IMR-90 (cell line): ENCODE data around the gene TBC1D12. TPM values are rescaled to one million over a fixed set of nuclear protein-coding genes. Genes with fewer than 3 reads are reported as not detected.

Experiments used
- ATAC-seq: fragments of 200-7000 bp; cut with Tn5 transposase; 2 replicates; pipeline ENCODE4 v1.9.1; 2020; ENCODE audit warnings: low read depth, mild to moderate bottlenecking, moderate library complexity
- BruUV-seq: library from RNA; stranded (reverse); fragments of 400-500 nt; replicated peaks from 2 replicates; lab custom pipeline; 2021; lab: Mats Ljungman, UMichigan
- CTCF ChIA-PET: fragments of 300-600 bp; formaldehyde crosslinking; extraction: SDS; loops from one replicate; lab custom pipeline; 2021; ENCODE audit warnings: antibody characterized with exemption; lab: Yijun Ruan, JAX
- POLR2A ChIA-PET: fragments of 300-600 bp; sonication (Branson Sonifier 250); formaldehyde crosslinking; loops from one replicate; lab custom pipeline; 2022; ENCODE audit warnings: antibody characterized with exemption; ENCODE audit not compliant: unreplicated experiment; lab: Charles Lee
- DNase-seq: peaks from one replicate; pipeline ENCODE4 v3.0.0; 2013
- H2AFZ ChIP-seq: replicated peaks from 2 replicates; pipeline ENCODE3; 2013; ENCODE audit warnings: low read length, mild to moderate bottlenecking; ENCODE audit not compliant: poor library complexity
- H2AK5ac ChIP-seq: 2 replicates; pipeline ENCODE4 v1.6.1; 2013; ENCODE audit warnings: low read depth, low read length, inconsistent platforms
- H2AK9ac ChIP-seq: replicated peaks from 2 replicates; pipeline ENCODE3; 2013; ENCODE audit warnings: mild to moderate bottlenecking, low read depth, low read length, moderate library complexity; ENCODE audit not compliant: poor library complexity
- H2BK120ac ChIP-seq: 2 replicates; pipeline ENCODE4 v1.6.1; 2013; ENCODE audit warnings: low read depth, low read length, inconsistent platforms
- H2BK15ac ChIP-seq: 3 replicates; pipeline ENCODE4 v1.6.1; 2013; ENCODE audit warnings: low read depth, low read length, inconsistent platforms
- H2BK20ac ChIP-seq: 2 replicates; pipeline ENCODE4 v1.6.1; 2013; ENCODE audit warnings: low read depth, mild to moderate bottlenecking, inconsistent platforms, low read length, moderate library complexity
- H2BK5ac ChIP-seq: 2 replicates; pipeline ENCODE4 v1.6.1; 2013; ENCODE audit warnings: mild to moderate bottlenecking, low read depth, low read length, inconsistent platforms; ENCODE audit not compliant: poor library complexity, severe bottlenecking
- H3K14ac ChIP-seq: replicated peaks from 2 replicates; pipeline ENCODE4 v1.6.1; 2013; ENCODE audit warnings: low read depth, low read length, inconsistent platforms
- H3K18ac ChIP-seq: 2 replicates; pipeline ENCODE4 v1.6.1; 2013; ENCODE audit warnings: low read depth, low read length, control low read depth
- H3K23ac ChIP-seq: 2 replicates; pipeline ENCODE4 v1.6.1; 2013; ENCODE audit warnings: low read depth, low read length, inconsistent platforms
- H3K27ac ChIP-seq: 2 replicates; pipeline ENCODE4 v1.5.1; 2013; ENCODE audit warnings: mild to moderate bottlenecking, control low read depth, low read length; ENCODE audit not compliant: insufficient read depth
- H3K27me3 ChIP-seq: 2 replicates; pipeline ENCODE4 v1.6.1; 2013; ENCODE audit warnings: low read length; ENCODE audit not compliant: control insufficient read depth, insufficient read depth
- H3K36me3 ChIP-seq: 2 replicates; pipeline ENCODE4 v1.6.1; 2013; ENCODE audit warnings: low read length, mixed read lengths; ENCODE audit not compliant: control insufficient read depth, insufficient read depth
- H3K4ac ChIP-seq: 2 replicates; pipeline ENCODE4 v1.6.1; 2013; ENCODE audit warnings: low read depth, low read length, inconsistent platforms
- H3K4me1 ChIP-seq: 2 replicates; pipeline ENCODE4 v1.6.1; 2013; ENCODE audit warnings: low read length, mixed read lengths; ENCODE audit not compliant: control insufficient read depth, insufficient read depth
- H3K4me2 ChIP-seq: 2 replicates; pipeline ENCODE4 v1.6.1; 2013; ENCODE audit warnings: low read depth, mild to moderate bottlenecking, control low read depth, low read length, moderate library complexity
- H3K4me3 ChIP-seq: 2 replicates; pipeline ENCODE4 v1.5.1; 2013; ENCODE audit warnings: low read depth, mild to moderate bottlenecking, control low read depth, low read length, moderate library complexity; ENCODE audit not compliant: insufficient read depth
- H3K56ac ChIP-seq: 2 replicates; pipeline ENCODE4 v1.6.1; 2013; ENCODE audit warnings: low read length, inconsistent platforms; ENCODE audit not compliant: insufficient read depth; ENCODE audit errors: extremely low read depth
- H3K79me1 ChIP-seq, 2 experiments: 2 replicates each; pipeline ENCODE4 v1.6.1; 2013; ENCODE audit warnings: low read length in 2 of 2, inconsistent platforms in 1 of 2, low read depth in 1 of 2
- H3K9ac ChIP-seq: 2 replicates; pipeline ENCODE4 v1.6.1; 2013; ENCODE audit warnings: low read depth, low read length, control low read depth
- H3K9me1 ChIP-seq: 2 replicates; pipeline ENCODE4 v1.6.1; 2013; ENCODE audit warnings: low read length, inconsistent platforms; ENCODE audit not compliant: insufficient read depth
- H3K9me3 ChIP-seq: 2 replicates; pipeline ENCODE4 v1.6.1; 2013; ENCODE audit warnings: low read length; ENCODE audit not compliant: control insufficient read depth, insufficient read depth
- H4K20me1 ChIP-seq: 2 replicates; pipeline ENCODE4 v1.6.1; 2013; ENCODE audit warnings: low read length, inconsistent platforms; ENCODE audit not compliant: insufficient read depth
- H4K5ac ChIP-seq: 2 replicates; pipeline ENCODE4 v1.6.1; 2013; ENCODE audit warnings: mild to moderate bottlenecking, low read depth, low read length, control low read depth
- H4K8ac ChIP-seq, 2 experiments: 2 replicates each; pipeline ENCODE4 v1.6.1; 2013; ENCODE audit warnings: low read depth in 2 of 2, low read length in 2 of 2, control low read depth in 1 of 2, inconsistent platforms in 1 of 2
- H4K91ac ChIP-seq: 2 replicates; pipeline ENCODE4 v1.6.1; 2013; ENCODE audit warnings: low read depth, low read length, inconsistent platforms; ENCODE audit not compliant: insufficient read depth
- BHLHE40 ChIP-seq: fragments of 150-350 bp; IDR thresholded peaks from 2 replicates; pipeline ENCODE4 v1.6.1; 2016; ENCODE audit warnings: mild to moderate bottlenecking, low read depth, low read length
- CEBPB ChIP-seq: IDR thresholded peaks from 2 replicates; pipeline ENCODE4 v1.6.1; 2012; ENCODE audit warnings: low read depth, low read length, improper control_type of control experiment
- CTCF ChIP-seq: conservative IDR thresholded peaks from 2 replicates; pipeline ENCODE4 v1.5.1; 2012; ENCODE audit warnings: mild to moderate bottlenecking, low read depth, low read length, improper control_type of control experiment
- FOS ChIP-seq: fragments of 150-350 bp; IDR thresholded peaks from 2 replicates; pipeline ENCODE4 v1.6.1; 2016; ENCODE audit warnings: low read depth, low read length
- MAFK ChIP-seq: IDR thresholded peaks from 2 replicates; pipeline ENCODE4 v1.6.1; 2012; ENCODE audit warnings: low read depth, low read length, improper control_type of control experiment
- MXI1 ChIP-seq: IDR thresholded peaks from 2 replicates; pipeline ENCODE4 v1.6.1; 2012; ENCODE audit warnings: low read depth, mild to moderate bottlenecking, low read length, moderate library complexity, borderline replicate concordance
- NFE2L2 ChIP-seq: fragments of 150-350 bp; IDR thresholded peaks from 2 replicates; pipeline ENCODE4 v1.6.1; 2016; ENCODE audit warnings: low read depth, mild to moderate bottlenecking, low read length
- POLR2A ChIP-seq: IDR thresholded peaks from 2 replicates; pipeline ENCODE4 v1.6.1; 2012; ENCODE audit warnings: mild to moderate bottlenecking, low read depth, low read length
- RCOR1 ChIP-seq: IDR thresholded peaks from 2 replicates; pipeline ENCODE4 v1.6.1; 2012; ENCODE audit warnings: mild to moderate bottlenecking, low read length, improper control_type of control experiment; ENCODE audit not compliant: insufficient replicate concordance
- SMC3 ChIP-seq: fragments of 150-350 bp; IDR thresholded peaks from 2 replicates; pipeline ENCODE4 v1.6.1; 2016; ENCODE audit warnings: low read depth, mild to moderate bottlenecking, antibody characterized with exemption, low read length, moderate library complexity
- WGBS, 2 experiments: methylation state at CpG; one replicate each; pipeline versions ENCODE4 v1.1.5 to v1.1.7; 2013; ENCODE audit warnings: missing lambda C conversion rate in 2 of 2; ENCODE audit not compliant: insufficient read length in 1 of 2; ENCODE audit errors: extremely low coverage in 2 of 2; 5-methylcytosine and 5-hydroxymethylcytosine counted together
- dilution Hi-C: fragments of 300-500 bp; cut with HindIII; formaldehyde crosslinking; loops from one replicate; pipeline ENCODE4 v1.14.3; 2018; ENCODE audit warnings: low sequenced_read_pairs; ENCODE audit not compliant: unreplicated experiment
- in situ Hi-C: fragments of 300-500 bp; cut with MboI; formaldehyde crosslinking; loops from 3 replicates; pipeline ENCODE4 v1.14.3; 2019; ENCODE audit warnings: low sequenced_read_pairs, inconsistent platforms, mixed read lengths
- intact Hi-C: fragments of 100-400 bp; cut with micrococcal nuclease; formaldehyde crosslinking; loops from 2 replicates; pipeline ENCODE4 v1.10.0; 2022
- polyA plus RNA-seq, 3 experiments: library from polyadenylated mRNA; depleted of rRNA; stranded (reverse); fragments of >200 nt; gene quantifications; 2 replicates each; pipeline ENCODE4 v1.2.3, GENCODE V29; 2012; ENCODE audit warnings: low replicate concordance in 1 of 3
- total RNA-seq: library from RNA; depleted of rRNA; stranded (reverse); fragments of >200 nt; gene quantifications from 2 replicates; pipeline ENCODE4 v1.2.3, GENCODE V29; 2012
- TF ChIP-seq, protein P1 (sequence below): fragments of 150-350 bp; IDR thresholded peaks from 2 replicates; pipeline ENCODE4 v1.6.1; 2017; ENCODE audit warnings: mild to moderate bottlenecking, antibody characterized with exemption, low read length, low read depth
- TF ChIP-seq, protein P2 (sequence below): fragments of 150-350 bp; IDR thresholded peaks from 2 replicates; pipeline ENCODE4 v1.6.1; 2016; ENCODE audit warnings: low read depth, mild to moderate bottlenecking, low read length, moderate library complexity, borderline replicate concordance

TBC1D12 gene
- total and polyA plus RNA-seq, 2 of the 4 experiments (the other 2 are of a cell fraction) = 1.9 to 5.4 TPM

- peak overlapping the region; percentile 58; the same call in 1 of the 2 replicates for H3K27ac ChIP-seq
- POLR2A ChIA-PET = no interaction called here
- ATAC-seq = peak; percentile 25
- no peaks in the 10 kb centered on the region for H4K20me1 ChIP-seq
- DNase-seq = peak; percentile 16
- peak overlapping the region; percentile 97 for H2AFZ ChIP-seq
- no peak overlapping the region for H2BK120ac ChIP-seq
- peaks cover 3% of the 10 kb centered on the region; the same call in 1 of the 2 replicates for H3K9me1 ChIP-seq
- H3K4me1 ChIP-seq = no peaks in the 10 kb centered on the region
- H2AK9ac ChIP-seq = peak overlapping the region; percentile 91
- BruUV-seq = no TSS peak
- peak overlapping the region; percentile 77 for H3K14ac ChIP-seq
- peak overlapping the region; percentile 50 for H3K9ac ChIP-seq
- no peak overlapping the region for H2BK15ac ChIP-seq
- H4K8ac ChIP-seq = peak overlapping the region; percentile 17 to 43; a peak in 3 of 4 replicates
- H3K4ac ChIP-seq = peak overlapping the region; percentile 38
- H3K56ac ChIP-seq = peak overlapping the region; percentile 33
- intact Hi-C loops = no loop called here
- 0% methylated on average over 14 of the region's 25 CpGs; no CpG with 5 or more reads in 1 of the 2 experiments for WGBS, 2 experiments
- H3K4me2 ChIP-seq = peak overlapping the region; percentile 99
- H3K79me1 ChIP-seq = peaks cover 3 to 8% of the 10 kb centered on the region in 2 experiments
- no peaks in the 10 kb centered on the region for H3K9me3 ChIP-seq
- in situ Hi-C loops = no loop called here
- H4K5ac ChIP-seq = no peak overlapping the region
- 0 out of 2 replicates have a peak overlapping the region, but pooled peaks have one; percentile 14 for H2AK5ac ChIP-seq
- dilution Hi-C loops = no loop called here
- no peaks in the 10 kb centered on the region for H3K36me3 ChIP-seq
- H2BK20ac ChIP-seq = no peak overlapping the region
- H2BK5ac ChIP-seq = no peak overlapping the region
- TF ChIP-seq NFE2L2 (no peak), MXI1 (no peak), RCOR1 (no peak), POLR2A (no peak), CEBPB (no peak), BHLHE40 (no peak), SMC3 (no peak), MAFK (no peak), CTCF (no peak), FOS (no peak)
- TF ChIP-seq, protein P1, sequence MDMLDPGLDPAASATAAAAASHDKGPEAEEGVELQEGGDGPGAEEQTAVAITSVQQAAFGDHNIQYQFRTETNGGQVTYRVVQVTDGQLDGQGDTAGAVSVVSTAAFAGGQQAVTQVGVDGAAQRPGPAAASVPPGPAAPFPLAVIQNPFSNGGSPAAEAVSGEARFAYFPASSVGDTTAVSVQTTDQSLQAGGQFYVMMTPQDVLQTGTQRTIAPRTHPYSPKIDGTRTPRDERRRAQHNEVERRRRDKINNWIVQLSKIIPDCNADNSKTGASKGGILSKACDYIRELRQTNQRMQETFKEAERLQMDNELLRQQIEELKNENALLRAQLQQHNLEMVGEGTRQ = no peak
- TF ChIP-seq, protein P2, sequence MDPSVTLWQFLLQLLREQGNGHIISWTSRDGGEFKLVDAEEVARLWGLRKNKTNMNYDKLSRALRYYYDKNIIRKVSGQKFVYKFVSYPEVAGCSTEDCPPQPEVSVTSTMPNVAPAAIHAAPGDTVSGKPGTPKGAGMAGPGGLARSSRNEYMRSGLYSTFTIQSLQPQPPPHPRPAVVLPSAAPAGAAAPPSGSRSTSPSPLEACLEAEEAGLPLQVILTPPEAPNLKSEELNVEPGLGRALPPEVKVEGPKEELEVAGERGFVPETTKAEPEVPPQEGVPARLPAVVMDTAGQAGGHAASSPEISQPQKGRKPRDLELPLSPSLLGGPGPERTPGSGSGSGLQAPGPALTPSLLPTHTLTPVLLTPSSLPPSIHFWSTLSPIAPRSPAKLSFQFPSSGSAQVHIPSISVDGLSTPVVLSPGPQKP = no peak
- CTCF ChIA-PET = interaction anchor here (0.5 kb wide), 1 partner anchor 17 kb away, joined by 3 read pairs; no protein-coding TSS in a partner anchor
- peak overlapping the region; percentile 86 for H3K23ac ChIP-seq
- peak overlapping the region; percentile 87 for H3K4me3 ChIP-seq
- no peak overlapping the region for H3K18ac ChIP-seq
- peak overlapping the region; percentile 16; the same call in 1 of the 2 replicates for H4K91ac ChIP-seq
- no peaks in the 10 kb centered on the region for H3K27me3 ChIP-seq
Measured at GRCh38 chr10:94546049-94546900, 143.9 kb downstream of the TBC1D12 start.
